HG03095 (cell line): ENCODE data around the gene RPRML.
"Not testable (repeated sequence)": the region's sequence is repeated elsewhere in the genome, so short reads cannot be mapped to it uniquely, and the experiment has no call there.

Source experiments
- ATAC-seq: cut with Tn5 transposase; IDR thresholded peaks from one replicate; pipeline ENCODE4 v1.9.1; 2021; ENCODE audit warnings: moderate library complexity; ENCODE audit not compliant: unreplicated experiment

RPRML gene

DNA sequence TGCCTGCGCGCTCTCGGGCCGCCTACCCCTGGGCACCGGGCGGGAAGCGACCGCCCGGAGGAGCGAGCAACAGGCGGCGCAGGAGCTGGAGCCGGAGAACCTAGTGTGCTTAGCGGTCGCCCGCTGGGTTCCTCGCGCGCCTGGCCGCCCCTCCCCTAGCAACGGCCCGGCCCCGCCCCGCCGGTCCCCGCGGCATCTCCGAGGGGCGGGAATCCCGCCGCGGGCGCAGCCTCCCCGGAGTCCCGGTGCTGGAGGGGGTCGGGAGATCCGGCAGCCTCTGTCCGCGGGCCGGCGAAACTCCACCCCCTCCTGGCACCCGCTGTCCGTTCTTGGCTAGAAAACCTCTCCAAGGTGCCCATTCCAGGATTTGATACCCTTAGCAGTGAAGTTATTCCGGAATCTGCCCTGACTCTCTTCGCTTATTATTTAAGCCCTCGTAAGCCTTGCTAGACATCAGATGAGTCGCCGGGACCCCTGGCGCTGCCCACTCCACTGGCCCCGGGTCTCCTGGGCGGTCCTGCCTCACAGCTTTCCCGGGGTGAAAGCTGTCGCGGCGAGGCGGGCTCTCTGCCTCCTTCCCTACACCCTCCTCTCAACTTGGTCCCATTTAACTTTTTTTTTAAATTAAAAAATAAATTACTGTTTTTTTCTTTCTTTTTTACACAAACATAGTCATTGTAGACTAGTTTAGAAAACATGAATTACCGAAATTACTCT lies at the start of gene RPRML:
RPRML (minus strand) TSS at position 107 of the 717 bp plus-strand sequence. CDS start 246 bp downstream, outside the sequence.
- ATAC-seq = no peak

DNA sequence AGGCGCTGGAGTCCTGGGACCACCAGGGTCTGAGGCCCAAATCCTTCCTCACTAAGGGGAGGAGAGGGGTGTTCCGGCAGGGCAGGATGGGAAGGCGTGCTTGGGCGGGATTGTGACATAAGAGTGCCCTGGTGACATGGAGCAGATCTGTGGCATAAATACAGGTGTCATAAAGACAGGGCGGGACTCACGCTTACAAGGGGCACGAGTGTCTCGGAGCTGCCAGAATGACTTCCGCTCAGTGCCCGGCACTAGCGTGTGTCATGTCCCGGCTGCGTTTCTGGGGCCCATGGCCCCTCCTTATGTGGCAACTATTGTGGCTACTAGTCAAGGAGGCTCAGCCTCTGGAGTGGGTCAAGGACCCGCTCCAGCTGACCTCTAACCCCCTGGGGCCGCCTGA lies 37.9 kb upstream of the RPRML start:
- ATAC-seq = not testable (repeated sequence)

DNA sequence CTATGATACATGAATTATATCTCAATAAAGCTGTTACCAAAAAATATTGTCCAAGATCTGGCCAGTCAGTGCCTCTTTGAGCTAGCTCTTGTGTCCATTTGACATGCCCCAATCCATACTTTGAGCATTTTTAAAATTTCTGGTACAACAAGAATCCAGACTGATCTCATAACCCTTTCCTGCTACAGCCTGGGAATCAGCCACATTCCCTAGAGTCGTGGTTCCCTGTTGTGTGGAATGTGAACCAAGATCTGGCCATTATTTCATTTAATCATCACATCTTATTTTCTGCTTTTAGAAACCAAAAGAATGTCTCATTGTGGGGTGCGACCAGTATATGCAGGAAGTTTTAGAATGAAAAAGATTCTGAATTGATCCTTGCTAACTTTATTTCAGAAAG lies 34.3 kb upstream of the RPRML start:
- no peak for ATAC-seq

DNA sequence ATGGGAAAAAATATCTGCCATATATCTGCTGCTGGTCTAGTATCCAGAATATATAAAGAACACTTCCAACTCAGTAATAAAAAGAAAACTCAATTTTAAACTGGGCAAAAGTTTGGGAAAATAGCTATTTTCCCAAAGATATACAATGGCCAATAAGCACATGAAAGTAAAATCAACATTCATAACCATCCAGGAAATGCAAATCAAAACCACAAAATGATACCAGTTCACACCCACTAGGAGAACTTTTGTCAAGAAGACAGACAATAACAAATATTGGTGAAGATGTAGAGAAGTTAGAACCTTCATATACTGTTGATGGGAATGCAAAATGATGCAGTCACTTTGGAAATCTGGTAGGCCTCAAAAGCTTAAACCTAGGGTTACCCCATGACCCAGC lies 33.4 kb upstream of the RPRML start:
- ATAC-seq = no peak

- ATAC-seq = no peak
These were observed 30.9 kb upstream of the RPRML start for GRCh38 chr17:47009759-47010594.

DNA sequence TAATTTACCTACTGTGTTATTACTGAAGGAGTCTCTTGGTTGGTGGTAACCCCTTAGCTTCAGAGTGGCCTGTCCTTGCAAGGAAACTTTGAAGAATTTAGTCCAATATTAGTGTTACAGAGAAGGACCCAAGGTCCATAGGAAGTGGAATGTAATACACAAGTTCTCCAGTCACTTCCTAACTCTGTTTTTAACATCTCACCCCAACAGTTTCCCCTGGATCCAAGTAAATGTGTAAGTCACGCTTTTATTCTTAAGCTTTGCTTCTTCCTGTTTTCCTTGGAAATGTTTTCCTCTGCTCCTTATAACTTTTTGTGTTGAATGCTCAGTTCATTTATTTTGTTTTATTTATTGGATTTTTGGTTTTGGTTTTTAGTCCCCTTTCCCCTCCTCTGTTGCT lies 25.9 kb upstream of the RPRML start:
- no peak for ATAC-seq

DNA sequence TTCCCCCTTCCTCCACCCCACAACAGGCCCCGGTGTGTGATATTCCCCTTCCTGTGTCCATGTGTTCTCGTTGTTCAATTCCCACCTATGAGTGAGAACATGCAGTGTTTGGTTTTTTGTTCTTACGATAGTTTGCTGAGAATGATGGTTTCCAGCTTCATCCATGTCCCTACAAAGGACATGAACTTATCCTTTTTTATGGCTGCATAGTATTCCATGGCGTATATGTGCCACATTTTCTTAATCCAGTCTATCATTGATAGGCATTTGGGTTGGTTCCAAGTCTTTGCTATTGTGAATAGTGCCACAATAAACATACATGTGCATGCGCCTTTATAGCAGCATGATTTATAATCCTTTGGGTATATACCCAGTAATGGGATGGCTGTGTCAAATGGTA lies 24.8 kb upstream of the RPRML start:
- not testable (repeated sequence) for ATAC-seq

GRCh38 chr17:46995841-46996571 lies 17.0 kb upstream of the RPRML start:
- no peak for ATAC-seq

DNA sequence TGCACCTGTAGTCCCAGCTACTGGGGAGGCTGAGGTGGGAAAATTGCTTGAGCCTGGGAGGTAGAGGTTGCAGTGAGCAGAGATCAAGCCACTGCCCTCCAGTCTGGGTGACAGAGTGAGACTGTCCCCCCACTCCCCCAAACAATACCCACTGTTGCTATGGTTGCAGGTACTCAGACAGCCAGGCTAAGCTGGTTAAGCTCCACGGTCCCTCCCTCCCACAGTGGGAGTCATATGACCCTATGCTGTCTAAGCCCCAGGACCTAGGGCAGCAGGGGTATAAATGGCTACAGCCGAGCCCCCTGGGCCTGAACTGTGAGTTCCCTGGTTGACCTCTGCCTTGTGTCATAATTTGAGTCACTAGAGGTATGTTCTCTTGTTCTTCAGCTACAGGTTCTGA lies 15.9 kb upstream of the RPRML start:
- ATAC-seq = no peak

DNA sequence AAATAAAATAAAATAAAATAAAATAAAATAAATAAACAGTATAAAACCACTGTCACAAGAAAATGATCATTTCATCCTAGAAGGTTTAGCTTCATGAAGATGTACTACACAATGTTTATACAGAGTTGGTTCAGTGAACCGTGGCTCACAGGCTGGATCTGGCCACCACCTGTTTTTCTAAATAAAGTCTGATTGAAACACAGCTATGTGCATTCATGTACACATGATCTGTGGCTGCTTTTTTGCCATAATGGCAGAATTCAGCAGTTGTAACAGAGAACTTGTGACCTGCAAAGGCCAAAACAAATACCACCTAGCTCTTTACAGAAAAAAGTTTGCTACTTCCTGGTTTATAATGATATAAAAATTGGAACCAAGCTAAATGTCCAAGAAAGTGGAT lies 12.6 kb upstream of the RPRML start:
- no peak for ATAC-seq

- ATAC-seq = no peak
These were observed 10.8 kb upstream of the RPRML start for GRCh38 chr17:46989637-46990431.

DNA sequence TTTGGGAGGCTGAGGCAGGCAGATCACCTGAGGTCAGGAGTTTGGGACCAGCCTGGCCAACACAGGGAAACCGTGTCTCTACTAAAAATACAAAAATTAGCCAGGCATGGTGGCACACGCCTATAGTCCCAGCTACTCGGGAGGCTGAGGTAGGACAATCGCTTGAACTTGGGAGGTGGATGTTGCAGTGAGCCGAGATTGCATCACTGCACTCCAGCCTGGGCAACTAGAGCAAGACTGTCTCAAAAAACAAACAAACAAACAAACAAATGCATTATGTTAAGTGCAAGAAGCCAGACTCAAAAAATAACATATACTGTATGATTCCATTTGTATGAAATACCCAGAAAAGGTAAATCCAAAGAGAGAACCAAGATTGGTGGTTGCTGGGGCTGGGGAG lies 8.9 kb upstream of the RPRML start:
- not testable (repeated sequence) for ATAC-seq

GRCh38 chr17:46986366-46986765 lies 7.3 kb upstream of the RPRML start:
- no peak for ATAC-seq

GRCh38 chr17:46984892-46985291 lies 5.8 kb upstream of the RPRML start:
- no peak for ATAC-seq

- ATAC-seq = no peak
These were observed 5.3 kb upstream of the RPRML start for GRCh38 chr17:46984341-46984740.

GRCh38 chr17:46983782-46984181 lies 4.7 kb upstream of the RPRML start:
- ATAC-seq = no peak

- no peak for ATAC-seq
These were observed 3.5 kb upstream of the RPRML start for GRCh38 chr17:46982577-46982976.

DNA sequence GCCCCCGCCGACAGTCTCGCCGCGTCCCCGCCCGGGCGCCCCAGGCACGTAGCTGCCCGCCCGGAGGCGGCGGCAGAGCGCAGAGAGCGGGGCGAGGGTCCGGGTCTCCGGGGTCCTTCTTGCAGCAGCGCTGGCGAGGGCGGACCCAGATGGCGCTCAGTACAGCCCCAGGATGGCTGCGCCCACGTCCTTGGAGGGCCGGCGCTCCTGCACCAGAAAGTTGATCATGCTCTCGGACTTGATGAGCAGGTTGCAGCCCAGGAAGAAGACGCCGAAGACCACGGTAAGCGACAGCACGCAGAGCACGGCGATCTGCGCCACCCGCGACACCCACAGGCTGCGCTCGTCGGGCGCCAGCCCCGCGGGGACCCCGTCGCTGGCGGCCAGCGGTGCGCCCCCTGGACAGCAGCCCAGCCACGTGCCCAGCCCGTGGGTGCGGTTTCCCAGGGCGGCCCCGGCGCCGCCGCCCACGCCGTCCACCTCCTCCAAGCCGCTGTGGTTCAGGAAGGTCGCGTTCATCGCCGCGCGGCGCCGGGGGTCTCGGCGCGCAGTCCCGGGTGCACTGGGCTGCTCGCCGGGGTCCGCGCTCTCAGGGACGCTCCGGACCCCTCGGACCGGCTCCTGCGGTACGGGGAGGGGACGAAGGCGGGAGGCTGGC lies 435 bp downstream of the RPRML start:
- no peak for ATAC-seq

DNA sequence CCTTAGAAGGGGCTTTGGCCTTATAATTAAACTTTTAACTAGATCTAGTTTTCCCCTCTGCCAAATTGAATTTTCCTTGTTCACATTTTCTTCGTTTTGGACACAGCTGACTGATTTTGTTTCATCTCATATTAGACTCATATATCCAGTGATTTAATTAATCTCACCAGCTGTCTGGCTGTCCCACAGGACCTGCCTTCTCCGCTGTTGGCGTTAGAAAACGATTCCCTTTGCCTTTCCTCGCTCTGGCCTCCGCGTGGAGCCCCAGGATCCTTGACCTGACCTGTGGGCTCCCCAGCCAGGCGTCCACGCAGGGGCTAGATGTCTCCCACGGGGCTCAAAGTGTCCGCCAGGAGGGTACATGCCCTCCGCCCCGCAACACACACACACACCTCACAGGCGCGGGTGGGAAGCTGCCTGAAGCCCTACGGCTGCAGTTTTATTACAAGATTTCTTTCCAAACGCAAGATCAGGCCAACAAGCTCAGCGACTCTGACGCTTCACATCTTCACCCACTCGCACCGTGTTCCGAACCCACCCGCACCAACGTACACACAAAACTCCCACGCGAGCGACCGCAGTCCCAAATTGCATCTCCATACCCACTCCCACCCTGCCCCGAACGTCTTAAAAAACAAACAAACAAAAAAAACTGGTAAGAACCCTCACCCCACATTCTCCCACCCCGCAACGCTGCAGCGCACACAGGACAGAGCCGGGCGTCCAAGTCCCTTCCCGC lies 1.1 kb downstream of the RPRML start:
- no peak for ATAC-seq

GRCh38 chr17:46977348-46977747 lies 1.7 kb downstream of the RPRML start:
- no peak for ATAC-seq
